ENCODE data around the gene ESF1. TPM values are rescaled to one million over a fixed set of nuclear protein-coding genes. Genes with fewer than 3 reads are reported as not detected.

Gene ESF1
- total RNA-seq, 1 experiment from 2014 or later = 36.9 TPM

GRCh38 chr20:13791540-13792459 lies 7.1 kb upstream of the ESF1 start:
- Mint-ChIP-seq H3K27ac (no peak overlapping the region; a peak in 1 of 7 replicates), H3K9me3 (no peaks in the 10 kb centered on the region)

More at GRCh38 chr20:13791540-13792459, 7.1 kb upstream of the ESF1 start:
- H2BK5ac ChIP-seq (ENCODE audit: insufficient read length, low read length) = no peak overlapping the region
- no peaks in the 10 kb centered on the region for H3K4me1 ChIP-seq (ENCODE audit: insufficient read depth, low read length)
- no peak overlapping the region for H3K9ac ChIP-seq (ENCODE audit: extremely low read depth, insufficient read length, low read length)
- H3K18ac ChIP-seq (ENCODE audit: insufficient read length, low read depth, low read length) = no peak overlapping the region
- DNase-seq = no peak
- H3K79me2 ChIP-seq (ENCODE audit: insufficient read depth, low read length) = no peaks in the 10 kb centered on the region
- H3K4me2 ChIP-seq (ENCODE audit: insufficient read depth, insufficient read length, low read length) = no peak overlapping the region
- H4K8ac ChIP-seq (replicated peaks; ENCODE audit: insufficient read length, low read depth, low read length) = no peak overlapping the region
- H3K9me3 ChIP-seq (ENCODE audit: control insufficient read depth, low read depth, low read length) = no peaks in the 10 kb centered on the region
- Mint-ChIP-seq H3K4me1 (peaks cover 3 to 6% of the 10 kb centered on the region in 2 experiments; a peak in 3 of 4 replicates), H3K27me3 (ENCODE audit: low read depth) (no peaks in the 10 kb centered on the region), H3K4me3 (no peak overlapping the region), H3K36me3 (ENCODE audit: insufficient read depth in 1 of 3, low read depth in 3 of 3) (peaks cover 23 to 87% (median 53%) of the 10 kb centered on the region in 3 experiments; a peak in 6 of 7 replicates)
- no peak overlapping the region for H2BK20ac ChIP-seq (ENCODE audit: low read depth, low read length, poor library complexity, severe bottlenecking)
- no peaks in the 10 kb centered on the region for H3K27me3 ChIP-seq (ENCODE audit: insufficient read depth, low read length)
- WGBS (ENCODE audit: extremely low coverage, insufficient read length, low lambda C conversion rate) = no CpG with 5 or more reads among the region's 2 CpGs
- no peaks in the 10 kb centered on the region for H3K79me1 ChIP-seq (ENCODE audit: insufficient read depth, low read depth, low read length, poor library complexity, severe bottlenecking)
- H3K56ac ChIP-seq (ENCODE audit: insufficient read length, low read depth, low read length) = no peak overlapping the region
- H3K23ac ChIP-seq (ENCODE audit: insufficient read length, low read depth, low read length) = no peak overlapping the region
- H3K23me2 ChIP-seq (ENCODE audit: insufficient read length, low read depth, low read length, poor library complexity, severe bottlenecking) = no peaks in the 10 kb centered on the region
- no peak overlapping the region for H2BK120ac ChIP-seq (ENCODE audit: low read depth, low read length, poor library complexity, severe bottlenecking)
- no peak overlapping the region for H4K91ac ChIP-seq (ENCODE audit: insufficient read length, low read depth, low read length)
- H3K14ac ChIP-seq (ENCODE audit: insufficient read depth, low read length) = no peak overlapping the region
- no peak overlapping the region for H2AFZ ChIP-seq (ENCODE audit: low read length)
- no peak overlapping the region for H3K27ac ChIP-seq (ENCODE audit: insufficient read length, low read depth, low read length)
- no peak overlapping the region for H3T11ph ChIP-seq (ENCODE audit: low read length)
- H2BK12ac ChIP-seq (ENCODE audit: insufficient read length, low read depth, low read length) = no peak overlapping the region
- H4K5ac ChIP-seq (ENCODE audit: insufficient read length, low read depth, low read length) = no peak overlapping the region
- no peak overlapping the region for H2AK5ac ChIP-seq (ENCODE audit: insufficient read length, low read length)
- no peak overlapping the region for H3K4ac ChIP-seq (ENCODE audit: low read depth, low read length)
- no peak overlapping the region for H2BK15ac ChIP-seq (ENCODE audit: low read depth, low read length)
- no peak for TF ChIP-seq CTCF (conservative IDR thresholded peaks at IDR 0.05)
- H4K20me1 ChIP-seq (ENCODE audit: control insufficient read depth, insufficient read depth, insufficient read length) = no peaks in the 10 kb centered on the region

All from H9 (cell line).